ENCODE data around the gene FAM221A.
"Not testable (repeated sequence)": the region's sequence is repeated elsewhere in the genome, so short reads cannot be mapped to it uniquely, and the experiment has no call there.

The FAM221A gene

DNA sequence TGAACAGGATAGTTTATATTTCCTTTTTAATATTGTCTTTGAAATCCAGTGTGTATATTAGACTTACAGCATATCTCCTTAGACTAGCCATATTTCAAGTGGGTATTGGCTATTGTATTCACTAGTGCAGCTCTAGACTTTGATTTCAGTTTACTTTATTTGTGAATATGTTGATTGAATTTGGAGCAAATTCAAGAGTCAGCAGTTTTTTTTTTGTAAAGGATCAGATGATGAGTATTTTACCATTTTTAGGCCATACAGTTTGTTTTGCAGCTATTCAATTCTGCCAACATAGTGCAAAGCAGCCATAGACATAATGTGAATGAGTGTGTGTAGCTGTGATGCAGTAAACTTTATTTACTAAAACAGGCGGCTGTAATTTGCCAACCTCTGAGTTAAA is 34.6 kb downstream of the FAM221A start:
- Histone ChIP-seq H3K27ac (no peak overlapping the region), H3K9me3 (no peaks in the 10 kb centered on the region), H3K4me1 (ENCODE audit: control insufficient read depth in 1 of 2, insufficient read depth in 1 of 2, low read depth in 1 of 2, low read length in 1 of 2) (no peaks in the 10 kb centered on the region), H3K27me3 (no peaks in the 10 kb centered on the region), H3K36me3 (no peaks in the 10 kb centered on the region), H3K4me3 (ENCODE audit: low read depth in 1 of 2, low read length in 1 of 2) (no peak overlapping the region)
- TF ChIP-seq, protein P1, sequence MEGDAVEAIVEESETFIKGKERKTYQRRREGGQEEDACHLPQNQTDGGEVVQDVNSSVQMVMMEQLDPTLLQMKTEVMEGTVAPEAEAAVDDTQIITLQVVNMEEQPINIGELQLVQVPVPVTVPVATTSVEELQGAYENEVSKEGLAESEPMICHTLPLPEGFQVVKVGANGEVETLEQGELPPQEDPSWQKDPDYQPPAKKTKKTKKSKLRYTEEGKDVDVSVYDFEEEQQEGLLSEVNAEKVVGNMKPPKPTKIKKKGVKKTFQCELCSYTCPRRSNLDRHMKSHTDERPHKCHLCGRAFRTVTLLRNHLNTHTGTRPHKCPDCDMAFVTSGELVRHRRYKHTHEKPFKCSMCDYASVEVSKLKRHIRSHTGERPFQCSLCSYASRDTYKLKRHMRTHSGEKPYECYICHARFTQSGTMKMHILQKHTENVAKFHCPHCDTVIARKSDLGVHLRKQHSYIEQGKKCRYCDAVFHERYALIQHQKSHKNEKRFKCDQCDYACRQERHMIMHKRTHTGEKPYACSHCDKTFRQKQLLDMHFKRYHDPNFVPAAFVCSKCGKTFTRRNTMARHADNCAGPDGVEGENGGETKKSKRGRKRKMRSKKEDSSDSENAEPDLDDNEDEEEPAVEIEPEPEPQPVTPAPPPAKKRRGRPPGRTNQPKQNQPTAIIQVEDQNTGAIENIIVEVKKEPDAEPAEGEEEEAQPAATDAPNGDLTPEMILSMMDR (IDR thresholded peaks at IDR 0.05): no peak

DNA sequence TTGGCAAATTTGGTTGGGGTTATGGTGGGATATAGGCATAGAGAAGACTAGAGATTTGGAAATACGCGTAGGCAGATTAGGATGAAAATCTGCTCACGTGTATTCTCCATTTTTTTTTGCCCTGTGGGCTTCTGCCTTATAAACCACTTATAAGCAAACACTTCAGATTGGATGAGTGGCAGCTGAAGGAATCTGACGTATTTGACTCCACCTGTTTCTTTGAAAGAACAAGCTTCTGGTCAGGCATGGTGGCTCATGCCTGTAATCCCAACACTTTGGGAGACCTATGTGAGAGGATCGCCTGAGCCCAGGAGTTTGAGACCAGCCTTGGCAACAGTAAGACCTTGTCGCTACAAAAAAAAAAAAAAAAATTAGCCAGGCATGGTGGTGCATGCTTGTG is 35.1 kb downstream of the FAM221A start:
- no peaks in the 10 kb centered on the region for H3K4me1 ChIP-seq (ENCODE audit: control insufficient read depth in 1 of 2, insufficient read depth in 1 of 2, low read depth in 1 of 2, low read length in 1 of 2)
- TF ChIP-seq, protein P1 (IDR thresholded peaks at IDR 0.05): no peak
- no peaks in the 10 kb centered on the region for H3K9me3 ChIP-seq

DNA sequence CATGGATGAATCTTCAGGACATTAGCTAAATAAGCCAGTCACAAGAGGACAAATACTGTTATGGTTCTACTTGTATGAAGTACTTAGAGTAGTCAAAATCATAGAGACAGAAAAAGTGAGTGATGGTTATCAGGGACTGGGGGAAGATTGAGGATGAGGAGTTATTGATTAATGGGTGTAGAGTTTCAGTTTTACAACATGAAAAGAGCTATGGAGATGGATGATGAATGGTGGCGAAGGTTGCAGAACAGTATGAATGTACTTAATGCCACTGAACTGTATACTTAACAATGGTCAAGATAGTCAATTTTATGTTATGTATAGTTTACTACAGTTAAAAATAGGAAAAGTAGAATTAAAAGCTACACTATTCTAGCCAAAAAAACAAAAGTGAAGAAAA is 37.8 kb downstream of the FAM221A start:
- TF ChIP-seq, protein P1 (IDR thresholded peaks at IDR 0.05): no peak
- Histone ChIP-seq H3K9me3 (no peaks in the 10 kb centered on the region), H3K27me3 (no peaks in the 10 kb centered on the region), H3K27ac (no peak overlapping the region), H3K4me1 (ENCODE audit: control insufficient read depth in 1 of 2, insufficient read depth in 1 of 2, low read depth in 1 of 2, low read length in 1 of 2) (no peaks in the 10 kb centered on the region), H3K36me3 (no peaks in the 10 kb centered on the region), H3K4me3 (ENCODE audit: low read depth in 1 of 2, low read length in 1 of 2) (no peak overlapping the region)

More for the DNA sequence above, 35.1 kb downstream of the FAM221A start:
- Histone ChIP-seq H3K27me3 (no peaks in the 10 kb centered on the region), H3K4me3 (ENCODE audit: low read depth in 1 of 2, low read length in 1 of 2) (no peak overlapping the region), H3K36me3 (no peaks in the 10 kb centered on the region), H3K27ac (no peak overlapping the region)

DNA sequence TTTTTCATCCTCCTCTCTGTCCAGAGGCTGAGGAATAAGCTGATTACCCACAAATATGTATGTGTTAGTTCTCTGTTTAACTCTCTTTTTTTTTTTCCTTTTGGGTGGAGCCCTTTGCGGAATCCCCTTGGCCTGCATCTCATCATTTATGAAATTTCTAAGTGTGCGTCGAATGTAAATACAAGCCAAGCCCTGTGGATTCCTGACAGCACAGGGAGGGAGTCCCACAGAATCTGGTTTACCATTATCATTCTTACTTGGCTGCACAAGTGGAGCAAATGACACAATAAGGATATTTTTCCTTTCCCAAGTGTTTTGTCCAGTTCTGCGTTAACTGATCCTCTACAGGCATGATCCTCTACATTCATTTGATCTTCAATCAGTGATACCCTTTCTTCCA is 41.5 kb downstream of the FAM221A start:
- Histone ChIP-seq H3K36me3 (no peaks in the 10 kb centered on the region), H3K4me3 (ENCODE audit: low read depth in 1 of 2, low read length in 1 of 2) (no peak overlapping the region), H3K4me1 (ENCODE audit: control insufficient read depth in 1 of 2, insufficient read depth in 1 of 2, low read depth in 1 of 2, low read length in 1 of 2) (no peaks in the 10 kb centered on the region), H3K27ac (no peak overlapping the region), H3K9me3 (no peaks in the 10 kb centered on the region), H3K27me3 (no peaks in the 10 kb centered on the region)
- TF ChIP-seq, protein P1 (IDR thresholded peaks at IDR 0.05): no peak

DNA sequence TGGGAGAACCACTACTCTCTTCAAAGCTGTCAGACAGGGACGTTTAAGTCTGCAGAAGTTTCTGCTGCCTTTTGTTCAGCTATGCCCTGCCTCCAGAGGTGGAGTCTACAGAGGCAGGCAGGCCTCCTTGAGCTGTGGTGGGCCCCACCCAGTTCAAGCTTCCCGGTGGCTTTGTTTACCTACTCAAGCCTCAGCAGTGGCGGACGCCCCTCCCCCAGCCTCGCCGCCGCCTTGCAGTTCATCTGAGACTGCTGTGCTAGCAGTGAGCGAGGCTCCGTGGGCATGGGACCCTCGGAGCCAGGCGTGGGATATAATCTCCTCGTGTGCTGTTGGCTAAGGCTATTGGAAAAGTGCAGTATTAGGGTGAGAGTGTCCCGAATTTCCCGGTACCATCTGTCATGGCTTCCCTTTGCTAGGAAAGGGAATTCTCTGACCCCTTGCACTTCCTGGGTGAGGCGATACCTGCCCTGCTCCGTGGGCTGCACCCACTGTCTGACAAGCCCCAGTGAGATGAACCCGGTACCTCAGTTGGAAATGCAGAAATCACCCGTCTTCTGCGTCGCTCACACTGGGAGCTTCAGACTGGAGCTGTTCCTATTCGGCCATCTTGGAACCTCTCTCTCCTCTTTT is 42.7 kb downstream of the FAM221A start:
- H3K9me3 ChIP-seq; H3K27ac ChIP-seq; H3K4me1 ChIP-seq (ENCODE audit: control insufficient read depth in 1 of 2, insufficient read depth in 1 of 2, low read depth in 1 of 2, low read length in 1 of 2); H3K27me3 ChIP-seq; H3K36me3 ChIP-seq; H3K4me3 ChIP-seq (ENCODE audit: low read depth in 1 of 2, low read length in 1 of 2): not testable (repeated sequence)

DNA sequence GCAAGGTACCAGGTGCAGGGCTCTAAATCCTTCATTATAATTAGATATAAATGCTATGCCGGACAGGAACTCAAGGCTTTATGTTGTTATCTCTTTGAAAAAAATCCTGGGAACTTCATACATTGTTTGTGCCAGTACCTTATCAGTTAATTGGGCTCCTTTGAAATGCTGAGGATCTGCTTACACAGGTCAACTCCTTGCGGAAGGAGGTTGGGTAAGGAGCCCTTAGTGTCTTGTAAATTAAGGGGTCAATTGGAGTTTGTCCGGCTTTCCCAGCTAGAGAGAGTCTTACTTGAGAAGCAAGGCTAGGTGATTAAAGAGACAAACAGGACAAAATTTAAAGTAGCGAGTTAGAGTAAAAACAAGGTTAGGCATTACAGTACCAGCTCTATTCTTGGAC is 44.1 kb downstream of the FAM221A start:
- H3K9me3 ChIP-seq; H3K4me3 ChIP-seq (ENCODE audit: low read depth in 1 of 2, low read length in 1 of 2); H3K4me1 ChIP-seq (ENCODE audit: control insufficient read depth in 1 of 2, insufficient read depth in 1 of 2, low read depth in 1 of 2, low read length in 1 of 2); H3K27me3 ChIP-seq; H3K36me3 ChIP-seq; H3K27ac ChIP-seq: not testable (repeated sequence)

DNA sequence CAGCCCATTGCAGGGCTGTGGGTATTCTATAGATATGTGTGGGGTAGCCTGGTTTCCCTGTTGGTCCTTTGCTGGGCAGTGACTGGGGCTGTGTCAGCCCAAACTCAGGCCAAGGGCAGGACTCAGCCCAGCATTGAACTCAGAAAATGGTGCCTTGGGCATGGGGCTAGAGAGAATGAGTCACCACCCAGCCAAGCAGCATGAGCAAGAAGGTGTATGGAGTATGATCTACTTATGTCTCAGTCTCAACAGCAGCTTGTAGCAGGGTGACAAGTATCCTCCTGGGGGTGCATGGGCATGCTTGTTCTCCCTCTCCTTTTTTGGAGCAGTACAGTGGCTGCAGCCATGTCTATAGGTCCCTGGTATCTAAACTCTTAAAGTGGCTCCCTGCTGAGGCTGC is 62.1 kb downstream of the FAM221A start:
- TF ChIP-seq, protein P1 (IDR thresholded peaks at IDR 0.05): no peak
- Histone ChIP-seq H3K27me3 (no peaks in the 10 kb centered on the region), H3K27ac (no peak overlapping the region), H3K4me1 (ENCODE audit: control insufficient read depth in 1 of 2, insufficient read depth in 1 of 2, low read depth in 1 of 2, low read length in 1 of 2) (no peaks in the 10 kb centered on the region), H3K36me3 (no peaks in the 10 kb centered on the region), H3K9me3 (peaks cover 4% of the 10 kb centered on the region), H3K4me3 (ENCODE audit: low read depth in 1 of 2, low read length in 1 of 2) (no peak overlapping the region)

Data from neutrophil (primary cell).